ENCODE measurements around the gene GPALPP1. TPM values are rescaled to one million over a fixed set of nuclear protein-coding genes. Genes with fewer than 3 reads are reported as not detected.
"Not testable (repeated sequence)": the region's sequence is repeated elsewhere in the genome, so short reads cannot be mapped to it uniquely, and the experiment has no call there.

GPALPP1 gene, protein sequence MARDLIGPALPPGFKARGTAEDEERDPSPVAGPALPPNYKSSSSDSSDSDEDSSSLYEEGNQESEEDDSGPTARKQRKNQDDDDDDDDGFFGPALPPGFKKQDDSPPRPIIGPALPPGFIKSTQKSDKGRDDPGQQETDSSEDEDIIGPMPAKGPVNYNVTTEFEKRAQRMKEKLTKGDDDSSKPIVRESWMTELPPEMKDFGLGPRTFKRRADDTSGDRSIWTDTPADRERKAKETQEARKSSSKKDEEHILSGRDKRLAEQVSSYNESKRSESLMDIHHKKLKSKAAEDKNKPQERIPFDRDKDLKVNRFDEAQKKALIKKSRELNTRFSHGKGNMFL
- total RNA-seq (2014; rRNA removed; shearing (Covaris generic)): 26.4 and 37.0 TPM in 2 replicates

DNA sequence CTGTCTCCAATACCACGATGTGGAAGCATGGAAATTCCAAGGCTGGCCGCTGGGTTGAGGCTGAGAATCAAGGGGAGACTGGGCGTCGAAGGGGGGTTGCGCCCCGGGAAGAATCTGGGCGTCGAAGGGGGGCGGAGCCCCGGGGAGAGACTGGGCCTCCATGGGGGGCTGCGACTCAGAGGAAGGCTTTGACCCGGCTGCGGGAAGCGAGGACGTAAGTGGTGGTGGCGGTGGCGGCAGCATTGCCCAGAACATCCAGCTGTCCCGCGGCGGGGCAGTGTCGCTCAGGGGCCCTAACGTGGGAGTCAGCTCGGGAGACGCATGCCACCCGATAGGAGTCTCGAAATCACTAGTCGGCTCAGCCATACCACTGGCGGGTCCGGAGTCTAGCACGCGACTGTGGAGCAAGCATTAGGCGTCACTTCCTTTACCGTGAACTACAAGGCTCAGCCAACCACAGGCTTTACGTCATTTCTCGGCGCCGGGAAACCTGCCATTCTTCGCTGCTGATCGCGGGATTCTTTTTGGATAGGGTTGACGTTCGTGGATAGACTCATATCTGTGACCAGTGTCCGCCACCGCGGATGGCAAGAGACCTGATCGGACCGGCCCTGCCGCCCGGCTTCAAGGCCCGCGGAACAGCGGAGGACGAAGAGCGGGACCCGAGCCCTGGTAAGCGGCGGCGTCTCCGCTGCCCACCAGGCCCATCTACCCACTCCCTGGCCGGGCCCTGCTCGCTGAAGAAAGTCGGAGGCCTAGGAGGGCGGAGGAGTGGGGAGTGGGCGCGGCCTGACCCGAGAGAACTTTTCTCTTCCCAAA, at the start of gene GPALPP1, which contains the start of gene NUFIP1:
Gene GPALPP1 (plus strand): TSS at position 468 of the 819 bp plus-strand sequence. CDS start 117 bp downstream, at position 585.
Gene NUFIP1 (minus strand): TSS at position 401 of the 819 bp plus-strand sequence. CDS start 35 bp downstream, at position 366.
- in situ Hi-C loops (cut with HindIII; ENCODE audit: low sequenced_read_pairs): no loop called here
- peak; percentile 96 for DNase-seq (ENCODE audit: low spot score)

GRCh38 chr13:44943411-44943810, 45.9 kb upstream of the GPALPP1 start:
- DNase-seq (ENCODE audit: low spot score); in situ Hi-C loops (cut with HindIII; ENCODE audit: low sequenced_read_pairs): not testable (repeated sequence)

DNA sequence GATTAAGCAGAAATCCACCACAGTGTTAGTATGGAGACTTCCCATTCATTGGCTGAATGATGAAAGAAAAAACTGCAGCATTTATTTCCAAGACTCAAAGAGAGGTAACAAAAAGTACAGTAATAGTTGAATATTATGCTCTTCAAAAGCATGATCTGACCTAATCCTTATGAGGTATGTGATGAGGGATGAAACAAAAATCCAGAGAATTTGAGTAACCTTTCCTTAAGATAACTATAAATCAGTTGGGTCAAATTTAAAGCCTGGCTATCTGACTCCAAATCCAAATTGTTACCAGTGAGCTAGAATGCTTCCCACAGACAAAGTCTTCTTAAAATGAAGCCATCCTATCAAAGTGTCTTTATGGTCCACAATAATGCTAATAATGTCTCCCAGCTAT, 38.2 kb upstream of the GPALPP1 start:
- DNase-seq (ENCODE audit: low spot score): no peak
- in situ Hi-C loops (cut with HindIII; ENCODE audit: low sequenced_read_pairs): no loop called here

- DNase-seq (ENCODE audit: low spot score): no peak
- in situ Hi-C loops (cut with HindIII; ENCODE audit: low sequenced_read_pairs): no loop called here
Observed at GRCh38 chr13:44952671-44953070, 36.7 kb upstream of the GPALPP1 start.

DNA sequence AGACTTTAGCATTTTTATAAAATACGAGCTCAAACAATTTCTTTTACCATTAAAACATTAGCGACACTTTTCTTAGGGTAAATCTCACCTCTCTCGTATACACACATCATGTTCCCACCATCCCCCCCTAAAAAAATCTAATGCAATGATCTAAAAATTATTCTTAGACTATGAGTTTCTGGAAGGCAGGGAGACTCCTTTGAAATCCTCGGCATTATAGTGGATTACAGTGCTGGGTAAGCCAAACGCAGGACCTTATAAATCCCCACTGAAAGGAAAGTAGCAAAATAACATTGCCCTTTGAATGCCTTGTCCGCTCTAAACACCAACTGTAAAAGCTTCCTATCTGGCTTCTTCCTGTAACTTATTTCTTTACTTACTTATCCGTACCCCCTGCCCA, 35.1 kb upstream of the GPALPP1 start:
- in situ Hi-C loops (cut with HindIII; ENCODE audit: low sequenced_read_pairs): no loop called here
- DNase-seq (ENCODE audit: low spot score): no peak

GRCh38 chr13:44955406-44955805, 33.9 kb upstream of the GPALPP1 start:
- no peak for DNase-seq (ENCODE audit: low spot score)
- in situ Hi-C loops (cut with HindIII; ENCODE audit: low sequenced_read_pairs): no loop called here

DNA sequence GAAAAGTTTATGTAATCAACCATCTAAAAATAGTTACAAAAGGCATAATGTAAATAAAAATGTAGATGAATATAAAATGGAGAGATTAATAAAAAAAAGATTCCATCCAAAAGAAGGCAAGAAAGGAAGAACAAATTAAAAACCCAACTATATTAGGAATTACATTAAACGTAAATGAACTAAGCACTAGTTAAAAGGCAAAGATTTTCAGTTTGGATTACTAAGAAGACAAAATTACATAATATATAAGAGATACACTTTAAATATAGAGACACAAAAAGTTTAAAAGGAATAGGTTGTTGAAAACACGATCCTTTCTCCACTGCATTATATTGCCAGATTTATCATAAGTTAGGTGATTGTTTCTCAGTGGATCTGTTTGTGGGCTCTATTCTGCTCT, 27.3 kb upstream of the GPALPP1 start:
- in situ Hi-C loops (cut with HindIII; ENCODE audit: low sequenced_read_pairs): no loop called here

GRCh38 chr13:44967704-44968433, 21.5 kb upstream of the GPALPP1 start:
- DNase-seq (ENCODE audit: low spot score): no peak
- in situ Hi-C loops (cut with HindIII; ENCODE audit: low sequenced_read_pairs): no loop called here

More for the DNA sequence above, 27.3 kb upstream of the GPALPP1 start:
- DNase-seq (ENCODE audit: low spot score): no peak

- in situ Hi-C loops (cut with HindIII; ENCODE audit: low sequenced_read_pairs): no loop called here
- DNase-seq (ENCODE audit: low spot score): no peak
Observed at GRCh38 chr13:44968434-44968815, 20.9 kb upstream of the GPALPP1 start.

GRCh38 chr13:44969551-44970484, 19.5 kb upstream of the GPALPP1 start:
- in situ Hi-C loops (cut with HindIII; ENCODE audit: low sequenced_read_pairs): no loop called here
- peak; percentile 81 for DNase-seq (ENCODE audit: low spot score)

DNA sequence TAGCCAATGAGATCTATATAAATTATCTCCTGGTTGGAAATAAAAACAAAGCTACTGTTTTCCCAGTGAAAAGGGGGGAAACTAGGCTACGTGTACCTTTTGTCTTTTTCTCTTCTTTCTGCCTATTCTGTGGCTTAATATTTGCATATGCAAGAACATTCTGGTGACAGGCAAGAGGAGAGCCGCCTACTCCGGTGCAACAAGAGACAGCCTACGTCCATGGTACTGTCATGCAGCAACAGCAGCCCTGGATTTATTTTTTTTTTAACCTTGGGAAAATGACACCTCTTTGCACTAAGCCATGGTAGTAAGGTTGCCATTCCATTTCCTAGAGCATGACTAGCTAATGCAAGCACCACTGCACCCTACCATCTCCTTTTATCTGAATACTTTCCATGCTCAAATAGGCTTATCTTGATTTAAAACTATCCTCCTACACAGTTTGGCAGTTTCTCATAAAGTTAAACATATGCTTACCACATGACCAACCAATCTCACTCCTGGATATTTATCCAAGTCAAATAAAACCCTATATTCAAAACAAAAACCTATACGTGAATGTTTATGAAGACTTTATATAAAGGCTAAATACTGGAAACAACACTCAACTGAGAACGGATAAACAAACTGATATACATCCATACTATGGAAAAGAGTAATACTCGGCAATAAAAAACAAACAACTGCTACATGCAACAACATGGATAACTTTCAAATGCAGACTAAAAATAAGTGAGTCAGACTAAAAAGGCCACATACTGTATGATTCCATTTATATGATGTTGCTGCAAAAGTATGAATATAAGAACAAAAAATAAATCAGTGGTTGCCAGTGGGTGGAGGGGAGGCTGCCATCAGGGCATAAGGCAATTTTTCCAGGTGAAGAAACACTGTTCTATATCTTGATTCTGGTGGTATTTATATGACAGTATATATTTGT, 17.4 kb upstream of the GPALPP1 start:
- DNase-seq (ENCODE audit: low spot score): no peak
- in situ Hi-C loops (cut with HindIII; ENCODE audit: low sequenced_read_pairs): no loop called here

DNA sequence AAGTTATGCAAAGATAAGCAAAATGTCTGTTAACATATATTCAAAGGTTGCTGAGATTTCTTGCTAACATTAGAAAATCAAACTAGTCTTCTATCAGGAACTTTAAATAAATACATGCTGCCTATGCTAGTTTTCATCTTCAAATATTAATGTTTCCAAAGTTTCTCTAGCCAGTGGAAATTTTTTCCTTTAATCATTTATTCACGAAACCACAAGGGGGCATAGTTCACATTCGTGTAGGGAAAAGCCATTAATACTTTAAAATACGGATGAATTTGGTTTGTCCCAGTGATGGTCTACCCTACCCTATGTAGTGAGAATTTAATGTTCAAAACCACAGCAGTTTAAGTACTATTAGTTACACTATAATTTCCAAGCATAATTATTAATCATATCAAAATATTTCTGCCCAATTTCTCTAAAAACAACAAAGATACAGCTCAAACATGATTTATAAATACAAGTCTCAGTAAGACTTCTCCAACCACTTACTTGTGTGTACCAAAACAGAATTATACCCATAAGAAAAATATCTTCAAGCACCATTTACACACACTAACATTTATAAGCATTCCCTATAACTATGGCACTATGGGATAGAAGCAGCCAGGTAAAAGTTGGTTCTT, 16.3 kb upstream of the GPALPP1 start:
- in situ Hi-C loops (cut with HindIII; ENCODE audit: low sequenced_read_pairs): no loop called here
- DNase-seq (ENCODE audit: low spot score): peak; percentile 39

GRCh38 chr13:44974056-44974793, 15.1 kb upstream of the GPALPP1 start:
- in situ Hi-C loops (cut with HindIII; ENCODE audit: low sequenced_read_pairs): no loop called here
- DNase-seq (ENCODE audit: low spot score): peak; percentile 5

DNA sequence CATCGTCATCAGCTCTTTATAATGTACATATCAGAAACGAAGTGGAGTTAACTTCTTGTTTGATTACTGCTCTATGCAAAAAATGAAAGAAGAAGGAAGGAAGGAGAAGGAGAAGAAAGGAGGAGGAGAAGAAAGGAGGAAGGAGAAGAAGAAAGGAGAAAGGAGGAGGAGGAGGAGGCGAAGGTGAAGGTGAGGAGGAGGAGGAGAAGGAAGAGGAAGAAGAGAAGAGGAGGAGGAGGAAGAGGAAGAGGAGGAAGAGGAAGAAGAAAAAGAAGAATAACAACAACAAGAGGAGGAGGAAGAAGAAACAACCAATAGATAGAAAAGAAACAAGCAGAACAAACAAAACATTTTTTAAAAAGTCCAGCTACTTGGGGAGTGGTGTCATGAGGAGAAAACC, 13.1 kb upstream of the GPALPP1 start:
- in situ Hi-C loops (cut with HindIII; ENCODE audit: low sequenced_read_pairs): no loop called here
- no peak for DNase-seq (ENCODE audit: low spot score)

GRCh38 chr13:44976949-44977583, 12.3 kb upstream of the GPALPP1 start:
- in situ Hi-C loops (cut with HindIII; ENCODE audit: low sequenced_read_pairs): no loop called here
- no peak for DNase-seq (ENCODE audit: low spot score)

DNA sequence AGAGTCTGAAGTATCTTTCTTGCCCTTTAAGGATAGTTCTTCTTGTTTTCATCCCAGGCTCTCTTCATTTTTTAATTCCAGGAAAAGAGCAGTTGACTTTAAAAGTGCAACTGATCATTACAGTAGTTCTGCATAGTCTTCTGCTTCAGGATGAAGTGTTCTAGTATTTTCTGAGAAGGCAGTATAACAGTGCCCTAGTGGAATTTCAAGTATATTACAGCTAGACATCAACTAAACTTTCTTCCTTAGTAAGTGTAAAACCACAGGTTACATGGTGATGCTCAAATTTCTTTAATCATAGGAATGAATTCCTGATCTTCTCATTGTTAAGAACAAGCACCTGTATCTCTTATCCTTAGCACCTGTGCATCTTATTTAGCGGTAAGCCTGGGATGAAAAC, 11.0 kb upstream of the GPALPP1 start:
- DNase-seq (ENCODE audit: low spot score): no peak

More for the DNA sequence above, 11.0 kb upstream of the GPALPP1 start:
- in situ Hi-C loops (cut with HindIII; ENCODE audit: low sequenced_read_pairs): no loop called here
